Naive thymus-derived CD4-positive, alpha-beta T cell (primary cell): ENCODE measurements around the gene STAT5B. TPM values are rescaled to one million over a fixed set of nuclear protein-coding genes. Genes with fewer than 3 reads are reported as not detected.

Source experiments
- ATAC-seq: fragments of 150-1000 bp; cut with Tn5 transposase; 2 replicates; pipeline ENCODE4 v1.10.0; 2021; ENCODE audit warnings: mild to moderate bottlenecking, moderate library complexity
- CTCF ChIA-PET: fragments of 350-600 bp; sonication (Branson Sonifier 250); formaldehyde crosslinking; loops from one replicate; lab custom pipeline; 2021; ENCODE audit warnings: antibody characterized with exemption; lab: Charles Lee
- POLR2A ChIA-PET: fragments of 350-600 bp; sonication (Branson Sonifier 250); formaldehyde crosslinking; loops from one replicate; lab custom pipeline; 2021; ENCODE audit warnings: antibody characterized with exemption, inconsistent platforms; lab: Charles Lee
- DNase-seq, 9 donors: peaks; one replicate each; pipeline versions ENCODE4 v3.0.0 to v3.0.0-alpha.2; 2020 to 2022; ENCODE audit warnings: mixed read lengths in 1 of 9
- H3K27ac ChIP-seq: one replicate; pipeline ENCODE4 v1.7.0; 2013; ENCODE audit warnings: mild to moderate bottlenecking, low read depth, low read length, moderate library complexity
- H3K27me3 ChIP-seq, 2 donors: one replicate each; pipeline ENCODE4 v1.7.0; 2013; ENCODE audit warnings: low read length in 2 of 2, mild to moderate bottlenecking in 2 of 2, moderate library complexity in 2 of 2; ENCODE audit not compliant: control insufficient read depth in 2 of 2, insufficient read depth in 2 of 2
- H3K36me3 ChIP-seq, 3 experiments: 1 replicate in 2 of 3; 2 replicates in 1 of 3; pipeline ENCODE4 v1.7.0; 2013; ENCODE audit warnings: low read length in 3 of 3, mild to moderate bottlenecking in 3 of 3, moderate library complexity in 1 of 3; ENCODE audit not compliant: insufficient read depth in 3 of 3, control insufficient read depth in 2 of 3
- H3K4me1 ChIP-seq, 2 donors: one replicate each; pipeline ENCODE4 v1.7.0; 2013; ENCODE audit warnings: low read length in 2 of 2, mild to moderate bottlenecking in 2 of 2, moderate library complexity in 1 of 2; ENCODE audit not compliant: control insufficient read depth in 2 of 2, insufficient read depth in 2 of 2
- H3K4me3 ChIP-seq: 2 replicates; pipeline ENCODE4 v1.7.0; 2013; ENCODE audit warnings: mild to moderate bottlenecking, low read length
- H3K9me3 ChIP-seq, 3 experiments: 1 replicate in 2 of 3; 2 replicates in 1 of 3; pipeline ENCODE4 v1.7.0; 2013; ENCODE audit warnings: low read length in 3 of 3; ENCODE audit not compliant: control insufficient read depth in 2 of 3
- H3K27ac Mint-ChIP-seq, 9 donors: one replicate each; pipeline ENCODE4 v1.8.0; 2020 to 2022; ENCODE audit warnings: mixed read lengths in 9 of 9, mild to moderate bottlenecking in 8 of 9, moderate library complexity in 5 of 9, inconsistent platforms in 2 of 9
- H3K27me3 Mint-ChIP-seq, 5 donors: one replicate each; pipeline ENCODE4 v1.8.0; 2021 to 2022; ENCODE audit warnings: mixed read lengths in 5 of 5, mild to moderate bottlenecking in 1 of 5
- H3K36me3 Mint-ChIP-seq, 5 donors: one replicate each; pipeline ENCODE4 v1.8.0; 2020 to 2022; ENCODE audit warnings: mixed read lengths in 5 of 5, mild to moderate bottlenecking in 3 of 5, inconsistent platforms in 1 of 5
- H3K4me1 Mint-ChIP-seq, 7 donors: one replicate each; pipeline ENCODE4 v1.8.0; 2020 to 2022; ENCODE audit warnings: mixed read lengths in 7 of 7, mild to moderate bottlenecking in 3 of 7, inconsistent platforms in 1 of 7
- H3K4me3 Mint-ChIP-seq, 10 donors: one replicate each; pipeline ENCODE4 v1.8.0; 2020 to 2022; ENCODE audit warnings: mild to moderate bottlenecking in 10 of 10, mixed read lengths in 10 of 10, moderate library complexity in 6 of 10, inconsistent platforms in 2 of 10
- H3K9me3 Mint-ChIP-seq, 11 donors: one replicate each; pipeline ENCODE4 v1.8.0; 2020 to 2022; ENCODE audit warnings: mixed read lengths in 11 of 11, mild to moderate bottlenecking in 4 of 11, inconsistent platforms in 1 of 11, moderate library complexity in 1 of 11
- intact Hi-C, 2 donors: fragments of 100-400 bp; cut with micrococcal nuclease; formaldehyde crosslinking; loops; one replicate each; pipeline ENCODE4 v1.15.1; 2023
- polyA plus RNA-seq, 2 donors: library from polyadenylated mRNA; unstranded; fragments of 300-500 nt; fragmentation: Illumina TruSeq; gene quantifications; one replicate each; pipeline ENCODE4 v1.2.3, GENCODE V29; 2021
- total RNA-seq, 6 experiments: library from RNA in 5 of 6; stranded (reverse) in 5 of 6; gene quantifications; 1 replicate in 5 of 6; 2 replicates in 1 of 6; pipeline ENCODE4 v1.2.3 and lab custom pipeline; 2021 to 2026

STAT5B gene
- total and polyA plus RNA-seq, 7 experiments from 2014 or later, result 98.0 to 192 (median 149) TPM

- peak; percentile 73 for ATAC-seq
- Histone ChIP-seq H3K36me3 (peaks cover 7 to 47% (median 10%) of the 10 kb centered on the region in 3 experiments), H3K27ac (no peak overlapping the region), H3K27me3 (no peaks in the 10 kb centered on the region), H3K4me3 (no peak overlapping the region), H3K9me3 (no peaks in the 10 kb centered on the region), H3K4me1 (peaks cover 0 to 7% of the 10 kb centered on the region in 2 donors)
- ChIA-PET POLR2A (interaction anchor here (0.6 to 1.7 kb wide), 3 partner anchors 15 to 399 kb away, joined by 3 to 6 read pairs (median 4); no protein-coding TSS in a partner anchor), CTCF (interaction anchor here (0.6 kb wide), 1 partner anchor 15 kb away, joined by 3 read pairs; no protein-coding TSS in a partner anchor)
- H3K4me1 Mint-ChIP-seq, result peaks cover 6 to 14% (median 12%) of the 10 kb centered on the region in 7 donors
- H3K36me3 Mint-ChIP-seq, result peaks cover 5 to 26% (median 8%) of the 10 kb centered on the region in 5 donors
- intact Hi-C loops, result loop anchor here in 1 of 2 donors (10.0 kb wide), 2 partner anchors 206 to 336 kb away; partner anchors contain the start of gene NAGLU
- H3K4me3 Mint-ChIP-seq, result no peak overlapping the region
- H3K27ac Mint-ChIP-seq, result peak overlapping the region in 6 of 9 donors; percentile 21 to 66 (median 46)
- peaks cover 0 to 1% (median 0%) of the 10 kb centered on the region in 11 donors for H3K9me3 Mint-ChIP-seq
- H3K27me3 Mint-ChIP-seq, result no peaks in the 10 kb centered on the region
- no peak for DNase-seq
These were observed 77.3 kb downstream of the STAT5B start for GRCh38 chr17:42198897-42199296.

- ChIA-PET POLR2A (no interaction called here), CTCF (no interaction called here)
- no peaks in the 10 kb centered on the region for H3K27me3 Mint-ChIP-seq
- H3K9me3 Mint-ChIP-seq, result peaks cover 0 to 1% (median 0%) of the 10 kb centered on the region in 11 donors
- H3K27ac Mint-ChIP-seq, result peak overlapping the region in 5 of 9 donors; percentile 23 to 67 (median 51)
- ATAC-seq (no peak), DNase-seq (no peak)
- H3K4me3 ChIP-seq, result no peak overlapping the region
- intact Hi-C loops, result loop anchor here in 1 of 2 donors (10.0 kb wide), 2 partner anchors 207 to 337 kb away; partner anchors contain the start of gene NAGLU
- H3K9me3 ChIP-seq, result no peaks in the 10 kb centered on the region
- H3K4me3 Mint-ChIP-seq, result peak overlapping the region in 1 of 10 donors; percentile 58
- H3K4me1 Mint-ChIP-seq, result peaks cover 13 to 25% (median 20%) of the 10 kb centered on the region in 7 donors
- peaks cover 5 to 18% (median 8%) of the 10 kb centered on the region in 5 donors for H3K36me3 Mint-ChIP-seq
- peaks cover 4 to 19% of the 10 kb centered on the region in 2 donors for H3K4me1 ChIP-seq
- peaks cover 3 to 35% (median 10%) of the 10 kb centered on the region in 3 experiments for H3K36me3 ChIP-seq
- no peak overlapping the region for H3K27ac ChIP-seq
- no peaks in the 10 kb centered on the region for H3K27me3 ChIP-seq
These were observed 78.5 kb downstream of the STAT5B start for GRCh38 chr17:42197564-42198156.

GRCh38 chr17:42193969-42194899, 82.0 kb downstream of the STAT5B start, which contains the start of gene GHDC:
Gene GHDC (minus strand): TSS chr17:42194494. CDS start chr17:42193581, 913 bp downstream.
- peaks cover 0 to 7% (median 0%) of the 10 kb centered on the region in 5 donors for H3K36me3 Mint-ChIP-seq
- H3K4me1 ChIP-seq, result peaks cover 4 to 19% of the 10 kb centered on the region in 2 donors
- H3K36me3 ChIP-seq, result peaks cover 0 to 3% (median 0%) of the 10 kb centered on the region in 3 experiments
- ATAC-seq (peak; percentile 94), DNase-seq (peak; percentile 48 to 83 (median 75))
- no peaks in the 10 kb centered on the region for H3K27me3 ChIP-seq
- intact Hi-C loops, result loop anchor here (1.0 to 10.0 kb wide), 6 partner anchors 10 to 828 kb away; partner anchors contain the start of genes NAGLU (in 1 of the 2) and VAT1 (in 1 of the 2)
- ChIA-PET CTCF (interaction anchor here (0.7 to 1.5 kb wide), 6 partner anchors 10 to 195 kb away, joined by 3 to 6 read pairs (median 3); partner anchors contain the start of gene NKIRAS2), POLR2A (interaction anchor here (0.6 to 1.8 kb wide), 14 partner anchors 9 to 483 kb away, joined by 3 to 22 read pairs (median 4); partner anchors contain the start of genes DHX58, HCRT, STAT3 and STAT5A)
- H3K27me3 Mint-ChIP-seq, result no peaks in the 10 kb centered on the region
- peak within 1 kb of the TSS; percentile 86 to 94 (median 90) for H3K27ac Mint-ChIP-seq
- H3K4me3 Mint-ChIP-seq, result peak within 1 kb of the TSS; percentile 93 to 99 (median 95)
- H3K4me1 Mint-ChIP-seq, result peaks cover 13 to 33% (median 23%) of the 10 kb centered on the region in 7 donors
- H3K9me3 ChIP-seq, result no peaks in the 10 kb centered on the region
- H3K4me3 ChIP-seq, result peak within 1 kb of the TSS; percentile 98
- H3K9me3 Mint-ChIP-seq, result peaks cover 0 to 1% (median 0%) of the 10 kb centered on the region in 11 donors
- H3K27ac ChIP-seq, result peak within 1 kb of the TSS; percentile 82

- Mint-ChIP-seq H3K36me3 (peaks cover 0 to 3% (median 0%) of the 10 kb centered on the region in 5 donors), H3K4me3 (peak overlapping the region; percentile 93 to 99 (median 95)), H3K27me3 (no peaks in the 10 kb centered on the region), H3K4me1 (peaks cover 18 to 33% (median 23%) of the 10 kb centered on the region in 7 donors), H3K9me3 (peaks cover 0 to 1% (median 0%) of the 10 kb centered on the region in 11 donors), H3K27ac (peak overlapping the region; percentile 86 to 94 (median 90))
- ChIA-PET CTCF (interaction anchor here (0.7 to 1.5 kb wide), 4 partner anchors 9 to 173 kb away, joined by 3 to 6 read pairs (median 3); partner anchors contain the start of gene NKIRAS2), POLR2A (interaction anchor here (0.6 to 1.8 kb wide), 6 partner anchors 9 to 218 kb away, joined by 3 to 22 read pairs (median 6); partner anchors contain the start of genes HCRT, STAT3 and STAT5A)
- Histone ChIP-seq H3K4me1 (peaks cover 4 to 19% of the 10 kb centered on the region in 2 donors), H3K36me3 (peaks cover 0 to 3% (median 0%) of the 10 kb centered on the region in 3 experiments), H3K9me3 (no peaks in the 10 kb centered on the region), H3K4me3 (peak overlapping the region; percentile 98), H3K27ac (peak overlapping the region; percentile 82), H3K27me3 (no peaks in the 10 kb centered on the region)
- no peak for DNase-seq
- ATAC-seq, result no peak
- intact Hi-C loops, result loop anchor here (5.0 to 10.0 kb wide), 4 partner anchors 54 to 829 kb away; partner anchors contain the start of genes NAGLU (in 1 of the 2) and VAT1 (in 1 of the 2)
These were observed 82.8 kb downstream of the STAT5B start for GRCh38 chr17:42193216-42193968.

GRCh38 chr17:42192189-42193126, 83.7 kb downstream of the STAT5B start:
- Mint-ChIP-seq H3K27me3 (no peaks in the 10 kb centered on the region), H3K9me3 (peaks cover 0 to 1% (median 0%) of the 10 kb centered on the region in 11 donors), H3K36me3 (peaks cover 0 to 3% (median 0%) of the 10 kb centered on the region in 5 donors), H3K4me1 (peaks cover 18 to 33% (median 23%) of the 10 kb centered on the region in 7 donors), H3K4me3 (peak overlapping the region; percentile 36 to 99 (median 95)), H3K27ac (peak overlapping the region in 3 of 9 donors; percentile 36 to 73 (median 38))
- peaks cover 0 to 3% (median 0%) of the 10 kb centered on the region in 3 experiments for H3K36me3 ChIP-seq
- no peaks in the 10 kb centered on the region for H3K27me3 ChIP-seq
- intact Hi-C loops, result loop anchor here (5.0 to 10.0 kb wide), 4 partner anchors 55 to 830 kb away; partner anchors contain the start of genes NAGLU (in 1 of the 2) and VAT1 (in 1 of the 2)
- peaks cover 4 to 19% of the 10 kb centered on the region in 2 donors for H3K4me1 ChIP-seq
- ChIA-PET CTCF (no interaction called here), POLR2A (interaction anchor here (0.6 to 0.7 kb wide), 2 partner anchors 72 to 113 kb away, joined by 3 read pairs; no protein-coding TSS in a partner anchor)
- ATAC-seq (no peak), DNase-seq (no peak)
- no peaks in the 10 kb centered on the region for H3K9me3 ChIP-seq
- H3K4me3 ChIP-seq, result no peak overlapping the region
- H3K27ac ChIP-seq, result no peak overlapping the region
